Activated CD8-positive, alpha-beta memory T cell treated with anti-CD3 and anti-CD28 coated beads for 36 hours (primary cell): Measurements from ENCODE around the gene PRKAR1B. TPM values are rescaled to one million over a fixed set of nuclear protein-coding genes. Genes with fewer than 3 reads are reported as not detected.

Experiments used
- CTCF ChIA-PET: fragments of 350-600 bp; sonication (Branson Sonifier 250); formaldehyde crosslinking; loops from one replicate; lab custom pipeline; 2021; ENCODE audit warnings: antibody characterized with exemption; lab: Charles Lee
- POLR2A ChIA-PET: fragments of 350-600 bp; sonication (Branson Sonifier 250); formaldehyde crosslinking; loops from one replicate; lab custom pipeline; 2021; ENCODE audit warnings: antibody characterized with exemption; lab: Charles Lee
- total RNA-seq, 2 experiments: library from RNA; stranded (reverse); gene quantifications; one replicate each; pipeline ENCODE4 v1.2.3, GENCODE V29; 2021

Gene PRKAR1B
- total RNA-seq, 2 experiments from 2014 or later: 33.5 to 34.5 TPM

DNA sequence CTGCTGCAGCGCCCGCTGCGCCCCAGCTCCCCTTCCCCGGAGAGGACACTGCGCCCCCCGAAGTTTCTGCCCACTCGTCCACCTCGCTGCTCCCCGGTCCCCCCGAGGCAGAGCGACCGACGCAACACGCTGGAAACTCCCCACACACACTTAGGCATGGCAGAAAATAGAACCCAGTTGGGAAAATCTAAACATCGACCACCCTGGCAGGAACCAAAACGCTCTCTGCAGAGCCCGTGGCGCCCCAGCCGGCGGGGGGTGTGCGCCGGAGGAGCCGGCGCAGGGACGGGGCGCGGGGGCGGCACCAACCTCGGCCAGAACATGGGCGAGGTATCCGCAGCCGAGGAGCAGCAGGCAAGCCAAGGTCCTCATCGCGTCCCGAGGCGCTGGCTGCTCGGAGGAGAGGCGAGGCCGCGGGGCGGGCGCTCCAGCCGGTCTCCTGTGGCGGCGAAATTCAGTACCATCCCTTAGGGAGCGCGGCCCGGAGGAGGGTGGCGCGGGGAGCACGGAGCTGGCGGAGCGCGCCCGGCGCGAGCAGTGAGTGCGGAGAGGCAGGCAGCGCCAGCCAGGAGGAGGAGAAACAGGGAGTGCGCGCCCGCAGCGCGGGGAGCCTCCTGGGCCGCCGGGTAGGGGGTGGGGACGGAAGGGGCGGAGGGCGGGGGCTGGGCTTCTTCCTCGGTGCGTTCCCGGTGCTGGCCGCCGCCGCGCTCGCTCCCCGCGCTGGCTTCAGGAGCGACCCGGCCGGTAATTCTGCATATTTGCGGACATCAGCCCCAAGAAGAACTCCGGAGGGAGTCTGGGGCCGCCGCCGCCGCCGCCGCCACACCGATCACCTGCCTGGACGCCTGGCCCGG, 208.2 kb downstream of the PRKAR1B start:
- ChIA-PET POLR2A (no interaction called here), CTCF (interaction anchor here (1.1 kb wide), 1 partner anchor 86 kb away, joined by 3 read pairs; no protein-coding TSS in a partner anchor)

DNA sequence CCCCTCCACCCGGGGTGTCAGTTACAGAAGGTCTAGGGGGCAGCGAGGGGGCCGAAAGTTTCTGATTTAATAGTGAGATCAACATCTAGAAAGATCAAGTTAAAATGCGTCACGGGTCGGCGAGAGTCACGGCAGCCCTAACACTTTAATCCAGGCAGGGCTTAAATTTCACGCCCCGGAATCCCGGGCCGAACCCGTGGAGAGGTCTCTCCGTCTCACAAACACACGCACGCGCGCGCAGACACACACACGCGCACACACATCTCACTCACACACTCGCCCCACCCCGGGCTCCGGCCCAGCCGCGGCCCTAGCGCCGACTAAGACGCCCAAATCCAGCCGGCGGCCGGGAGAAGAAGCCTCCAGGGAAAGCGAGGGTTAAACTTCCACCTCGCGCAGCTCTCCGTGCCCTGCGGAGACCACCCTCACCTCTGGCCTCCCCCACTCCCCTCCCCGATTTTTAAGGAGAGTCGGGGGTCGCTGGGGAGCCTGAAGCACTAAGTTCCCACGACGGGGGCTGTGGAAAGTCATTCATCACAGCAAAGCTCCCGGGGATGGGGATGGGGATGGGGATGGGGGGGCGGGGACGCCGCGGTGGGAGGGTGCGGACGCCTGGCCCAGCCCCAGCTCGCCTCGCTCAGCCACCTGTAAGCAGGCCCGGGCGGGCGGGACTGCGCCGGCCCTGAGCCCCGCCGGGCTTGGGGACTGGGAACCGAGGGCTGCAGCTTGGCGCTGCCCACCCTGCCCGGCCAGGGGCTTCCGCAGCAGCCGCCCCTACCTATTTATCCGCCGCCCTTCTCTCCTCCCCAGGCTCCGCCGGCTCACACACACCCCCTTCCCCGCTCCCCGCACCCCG, 209.1 kb downstream of the PRKAR1B start:
- CTCF ChIA-PET: interaction anchor here (1.1 kb wide), 1 partner anchor 87 kb away, joined by 3 read pairs; no protein-coding TSS in a partner anchor
- POLR2A ChIA-PET: interaction anchor here (0.8 kb wide), 1 partner anchor 56 kb away, joined by 3 read pairs; no protein-coding TSS in a partner anchor

DNA sequence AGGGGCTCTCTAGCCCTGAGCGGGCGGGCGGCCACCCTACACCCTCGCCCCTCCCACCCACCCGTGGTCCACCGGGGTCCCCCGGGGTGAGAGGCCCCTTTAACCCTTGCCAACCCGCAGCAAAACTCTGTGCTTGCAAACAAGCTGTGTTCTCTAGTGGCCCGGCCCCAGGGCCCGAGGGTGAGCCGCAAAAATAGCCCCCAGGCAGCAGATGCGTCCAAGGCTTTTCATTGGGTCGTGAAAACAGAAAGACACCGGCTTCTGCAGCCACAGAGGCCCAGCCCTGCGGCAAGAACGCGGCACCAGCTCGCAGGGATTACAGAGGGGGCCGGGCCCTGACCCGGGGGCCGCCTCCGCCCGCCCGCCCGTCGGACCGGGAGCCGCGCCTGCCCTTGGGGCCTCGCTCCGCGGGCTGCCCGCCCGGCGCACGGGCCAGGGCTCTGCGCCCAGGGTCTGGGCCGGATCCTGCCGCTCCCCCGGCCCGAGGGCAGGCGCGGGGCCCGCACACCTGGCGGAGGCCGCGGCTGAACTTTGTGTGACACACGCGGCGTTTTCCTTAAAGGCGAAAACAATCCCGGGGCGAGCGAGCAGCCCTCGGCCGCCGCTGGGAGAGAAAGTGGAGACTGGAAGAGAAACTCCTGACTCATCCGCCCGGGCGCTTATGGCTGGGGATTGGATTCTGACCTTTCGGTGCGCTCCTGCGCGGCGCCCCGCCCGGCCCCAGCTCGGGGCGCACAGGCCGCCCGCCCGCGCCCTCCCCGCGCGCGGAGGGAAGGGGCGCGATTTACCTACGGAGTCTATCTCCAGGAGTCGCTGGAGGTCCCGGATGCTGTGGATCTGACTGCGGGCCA, 210.2 kb downstream of the PRKAR1B start:
- ChIA-PET CTCF (no interaction called here), POLR2A (interaction anchor here (0.5 to 0.8 kb wide), 2 partner anchors 57 to 118 kb away, joined by 3 read pairs; no protein-coding TSS in a partner anchor)

DNA sequence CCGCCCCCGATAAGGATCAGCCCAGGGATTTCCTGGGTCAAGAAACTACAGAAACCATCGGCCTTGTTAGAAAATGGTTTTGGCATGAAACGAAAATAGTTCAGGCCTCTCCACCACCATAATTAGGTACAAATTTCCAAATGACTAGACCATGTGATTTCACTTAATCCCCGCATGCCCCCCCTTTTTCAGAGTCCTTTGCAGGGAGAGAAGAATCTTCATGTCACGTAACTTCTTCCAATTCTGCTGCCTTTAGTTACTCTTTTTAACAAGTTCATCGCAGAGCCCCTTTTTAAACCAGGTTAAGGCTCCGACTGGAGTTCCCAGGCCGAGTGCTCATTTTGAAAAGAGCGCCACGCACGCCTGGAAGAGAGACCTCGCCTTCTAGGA, 210.9 kb downstream of the PRKAR1B start:
- POLR2A ChIA-PET: no interaction called here
- CTCF ChIA-PET: no interaction called here

DNA sequence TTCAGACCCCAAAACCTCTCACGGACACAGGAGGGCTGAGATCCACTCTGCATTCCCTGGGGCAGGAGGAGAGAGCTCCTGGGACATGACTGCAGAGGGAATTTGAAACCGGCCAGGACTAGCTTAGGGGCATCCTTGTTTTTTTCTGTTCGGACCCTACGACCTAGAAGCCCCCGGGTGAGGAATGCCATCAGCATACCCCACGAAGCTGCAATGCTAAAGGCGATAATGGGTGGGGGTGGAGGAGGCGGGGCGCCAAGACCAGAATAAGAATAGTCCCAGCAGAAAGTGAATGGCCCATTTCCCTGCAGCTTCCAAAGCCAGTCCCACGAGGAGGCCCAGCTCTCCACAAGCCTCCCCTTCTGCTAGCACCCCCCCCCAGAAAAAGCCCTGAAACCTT, 211.5 kb downstream of the PRKAR1B start:
- POLR2A ChIA-PET: no interaction called here

DNA sequence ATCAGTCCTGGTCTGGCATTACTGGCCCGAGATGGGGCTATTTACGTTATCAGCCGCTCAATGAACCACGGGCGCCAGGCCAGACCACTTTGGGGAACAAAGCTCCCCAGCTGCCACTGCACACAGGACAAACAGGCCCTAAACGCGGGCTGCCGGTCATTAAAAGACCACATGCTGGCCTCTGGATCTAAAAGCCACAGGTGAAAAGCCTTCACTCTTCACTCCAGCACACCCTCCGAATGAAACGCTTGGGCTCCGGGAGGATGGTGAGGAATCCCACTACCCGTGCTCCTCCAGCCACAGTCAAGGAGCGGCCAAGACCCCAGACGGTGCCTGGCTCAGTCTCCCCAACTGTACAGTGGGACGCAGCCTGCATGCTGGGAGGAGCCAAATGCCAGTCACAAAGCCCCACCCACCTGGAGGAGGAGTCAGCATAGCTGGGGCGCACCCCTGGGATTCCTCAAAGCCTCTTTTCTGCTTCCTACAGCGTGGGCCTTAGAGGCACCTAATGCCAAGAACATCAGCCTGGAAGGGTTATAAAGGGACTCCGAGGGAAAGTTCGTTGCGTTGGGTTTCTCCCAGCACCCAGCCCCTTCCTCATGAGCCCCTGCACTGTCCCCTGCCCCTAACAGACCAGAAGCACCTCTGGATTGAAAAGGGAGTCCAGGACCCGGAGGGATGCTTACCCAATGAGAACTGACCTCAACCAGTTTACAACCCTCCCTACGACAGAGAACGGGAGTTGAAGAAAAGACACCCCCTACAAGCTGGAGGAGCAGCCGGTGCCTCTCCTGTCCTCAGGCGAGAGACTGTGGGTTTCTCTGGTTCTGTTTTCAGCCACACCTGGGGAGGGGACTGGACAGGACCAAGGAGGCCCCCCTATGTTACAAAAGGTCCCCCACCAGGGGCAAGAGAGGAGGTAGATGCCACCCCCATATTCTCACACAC, 212.2 kb downstream of the PRKAR1B start:
- POLR2A ChIA-PET: no interaction called here

More for the DNA sequence above, 211.5 kb downstream of the PRKAR1B start:
- CTCF ChIA-PET: no interaction called here

DNA sequence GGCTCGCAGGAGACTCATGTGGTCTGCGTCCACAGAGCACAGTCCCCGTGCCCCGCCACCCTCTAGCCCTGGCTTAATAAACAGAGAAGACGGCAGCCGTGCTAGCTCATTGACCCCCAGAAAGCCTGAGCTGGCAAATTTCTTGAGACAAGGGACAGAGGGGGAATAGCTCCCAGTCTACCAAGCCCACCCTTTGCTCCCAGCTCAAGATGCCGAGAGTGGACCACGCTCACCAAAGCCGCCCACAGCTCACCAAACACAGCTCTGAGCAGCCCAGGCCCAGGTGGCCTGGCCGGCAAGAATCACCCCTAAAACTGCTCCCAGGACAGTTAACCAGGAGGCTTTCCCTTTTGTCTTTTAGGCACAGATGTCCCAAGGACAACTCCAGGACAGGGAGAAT, 212.8 kb downstream of the PRKAR1B start:
- CTCF ChIA-PET: interaction anchor here (0.9 to 1.6 kb wide), 5 partner anchors 9 to 181 kb away, joined by 3 to 4 read pairs (median 3); no protein-coding TSS in a partner anchor
- POLR2A ChIA-PET: interaction anchor here (0.7 kb wide), 1 partner anchor 90 kb away, joined by 3 read pairs; no protein-coding TSS in a partner anchor

More for the DNA sequence above, 212.2 kb downstream of the PRKAR1B start:
- CTCF ChIA-PET: interaction anchor here (1.2 to 1.6 kb wide), 3 partner anchors 8 to 97 kb away, joined by 3 to 4 read pairs (median 3); no protein-coding TSS in a partner anchor

DNA sequence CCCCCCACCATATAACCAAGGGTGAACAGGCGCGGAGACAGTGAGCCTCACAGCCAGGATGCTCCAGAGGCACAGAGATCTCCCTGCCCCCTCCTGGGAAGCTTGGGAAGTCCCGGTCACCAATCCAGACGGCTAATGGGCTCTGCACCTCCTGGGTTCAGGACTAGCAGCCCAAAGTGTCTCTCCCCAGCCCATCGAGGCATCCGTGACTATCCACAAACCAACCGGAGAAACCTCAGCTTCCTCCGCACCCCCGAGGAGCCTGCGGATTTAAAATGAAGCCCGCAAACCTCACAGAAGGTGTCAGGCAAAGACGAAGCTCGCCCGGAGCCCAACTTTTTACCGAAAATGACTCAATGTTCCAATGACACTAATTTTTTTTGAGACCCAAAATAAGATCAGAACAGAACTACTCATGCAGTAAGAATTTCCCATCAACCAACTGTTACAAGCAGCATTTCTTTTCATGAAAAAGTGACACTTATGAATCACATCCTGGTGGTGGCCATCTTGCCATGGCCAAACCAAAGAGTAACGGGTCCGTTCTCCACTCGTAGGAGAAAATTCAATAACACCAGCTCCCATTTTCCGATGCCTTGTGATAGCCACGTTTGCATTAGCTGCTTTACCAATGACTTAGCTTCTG, 213.4 kb downstream of the PRKAR1B start:
- ChIA-PET POLR2A (interaction anchor here (0.7 kb wide), 1 partner anchor 90 kb away, joined by 3 read pairs; no protein-coding TSS in a partner anchor), CTCF (interaction anchor here (0.6 to 1.6 kb wide), 6 partner anchors 9 to 240 kb away, joined by 3 to 4 read pairs (median 3); no protein-coding TSS in a partner anchor)

DNA sequence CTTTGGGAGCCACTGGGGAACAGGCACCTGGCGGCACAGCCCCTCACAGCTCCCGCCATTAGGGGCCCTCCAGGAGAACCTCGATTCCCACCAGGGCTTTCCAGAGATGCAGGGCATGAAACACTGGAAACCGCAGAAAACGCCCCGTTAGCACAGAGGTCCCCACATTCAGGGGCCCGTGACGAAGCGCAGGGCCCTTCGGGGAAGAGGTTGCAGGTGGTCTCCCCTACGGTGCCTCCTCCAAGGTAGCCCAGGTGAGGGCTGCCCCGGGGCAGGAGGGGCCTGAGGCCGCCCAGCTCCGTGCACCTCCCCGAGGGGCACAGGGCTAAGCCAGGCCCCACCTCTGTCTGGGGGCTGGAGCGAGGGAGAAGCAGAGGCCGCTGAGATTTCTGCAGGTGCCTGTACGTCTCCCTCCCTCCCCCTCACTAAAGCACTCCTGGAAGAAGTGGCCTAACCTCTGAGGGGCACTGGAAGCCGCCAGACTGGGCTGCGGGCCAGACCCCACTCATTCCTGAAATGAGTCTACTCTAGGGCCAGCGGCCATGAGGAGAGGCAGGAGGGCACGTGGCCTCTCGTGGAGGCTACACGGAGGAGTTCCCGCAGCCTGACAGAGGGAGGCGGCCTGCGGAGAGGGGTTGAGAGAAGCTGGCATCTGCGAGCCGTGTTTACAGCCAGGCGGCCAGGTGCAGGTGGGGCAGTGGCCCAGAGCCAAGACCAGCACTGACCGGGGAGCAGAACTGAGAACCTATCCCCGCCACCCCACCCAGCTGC, 214.4 kb downstream of the PRKAR1B start:
- POLR2A ChIA-PET: no interaction called here
- CTCF ChIA-PET: interaction anchor here (0.6 to 1.6 kb wide), 3 partner anchors 99 to 239 kb away, joined by 3 read pairs; no protein-coding TSS in a partner anchor

DNA sequence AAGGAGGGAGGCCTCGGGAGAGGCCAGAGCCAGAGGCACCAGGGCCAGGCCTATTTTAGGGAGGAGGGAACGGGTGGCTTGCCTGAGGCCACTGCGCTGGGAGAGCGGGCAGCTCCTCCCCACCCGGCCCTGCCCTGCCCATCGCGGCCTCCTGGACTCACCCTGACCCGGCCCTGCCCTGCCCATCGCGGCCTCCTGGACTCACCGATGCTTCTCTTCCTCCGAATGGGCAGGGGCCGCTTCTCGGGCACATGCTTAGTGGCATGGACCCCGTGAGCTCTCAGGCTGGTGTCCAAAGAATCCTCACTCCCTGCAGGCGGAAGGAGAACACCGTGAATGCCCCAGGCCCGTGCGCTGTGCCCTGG, 215.0 kb downstream of the PRKAR1B start:
- CTCF ChIA-PET: no interaction called here
- POLR2A ChIA-PET: no interaction called here

DNA sequence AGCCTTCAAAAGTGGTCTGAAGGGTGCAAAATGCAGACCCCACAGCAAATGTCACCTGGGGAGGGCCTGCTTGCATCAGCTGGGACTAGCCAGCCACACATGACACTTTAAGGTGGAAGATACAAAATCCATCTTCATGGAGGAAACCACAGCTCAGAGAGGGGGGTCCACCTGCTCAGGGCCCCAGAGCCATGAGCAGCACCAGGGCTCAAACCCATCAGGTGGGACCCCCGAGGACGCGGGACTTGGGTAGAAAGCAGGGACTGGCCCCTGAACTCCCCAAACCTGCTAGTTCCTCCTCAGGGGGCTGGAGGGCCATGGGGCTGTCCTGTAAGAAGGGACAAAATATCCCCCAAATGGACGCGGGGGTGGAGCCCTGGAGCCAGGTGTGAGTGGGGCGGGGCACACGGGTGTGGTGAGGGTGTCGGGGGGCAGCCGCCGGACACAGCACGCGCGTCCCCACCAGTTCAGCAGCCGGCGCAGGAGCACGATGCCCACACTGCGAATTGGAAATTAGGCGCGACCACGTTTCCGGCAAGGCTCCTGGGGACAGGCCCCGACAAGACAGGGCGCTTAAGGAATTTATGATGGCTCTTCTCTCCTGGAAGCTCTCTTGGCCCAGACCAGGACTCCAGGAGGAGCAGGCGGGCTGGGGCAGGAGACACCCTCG, 215.5 kb downstream of the PRKAR1B start:
- ChIA-PET CTCF (no interaction called here), POLR2A (no interaction called here)

DNA sequence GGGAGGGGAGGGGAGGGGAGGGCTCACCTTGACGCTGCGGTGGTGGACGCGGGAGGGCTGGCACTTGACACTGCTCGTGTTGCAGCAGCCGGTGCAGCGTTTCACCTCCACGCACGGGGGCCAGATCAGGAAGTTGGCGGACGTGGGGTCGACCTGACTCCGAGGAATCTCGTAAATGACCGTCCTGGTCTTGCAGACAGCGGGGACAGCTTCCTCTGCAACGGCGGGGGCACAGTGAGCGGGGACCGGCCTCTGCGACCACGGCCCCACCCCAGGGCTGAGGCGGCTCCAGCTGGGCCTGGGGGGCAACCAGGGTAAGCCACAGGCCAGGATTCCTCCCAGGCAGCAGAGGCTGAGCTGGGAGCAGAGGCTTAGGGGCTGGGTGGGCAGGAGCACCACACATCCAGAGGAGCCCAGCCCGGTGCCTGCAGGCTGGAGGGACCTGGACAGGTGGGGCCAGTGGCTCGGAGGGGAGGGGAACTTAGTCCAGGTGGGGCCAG, 216.2 kb downstream of the PRKAR1B start:
- ChIA-PET CTCF (no interaction called here), POLR2A (no interaction called here)

DNA sequence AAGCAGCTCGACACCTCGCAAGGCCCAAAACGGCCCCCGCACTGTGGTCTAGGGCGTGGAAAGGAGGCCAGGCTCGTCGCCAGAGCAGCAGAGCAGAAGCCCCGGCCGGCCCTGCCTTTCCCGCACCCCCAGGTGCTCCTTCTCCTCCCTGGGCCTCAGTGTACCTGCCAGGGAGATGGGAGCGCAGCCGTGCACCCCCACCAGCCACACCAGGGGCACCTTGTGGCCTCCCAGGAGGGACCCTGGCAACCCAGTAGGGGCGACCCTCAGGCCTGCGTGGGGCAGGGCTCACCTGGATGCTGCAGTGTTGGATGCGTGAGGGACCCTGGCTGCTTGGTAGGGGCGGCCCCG, 217.0 kb downstream of the PRKAR1B start:
- ChIA-PET POLR2A (no interaction called here), CTCF (no interaction called here)

DNA sequence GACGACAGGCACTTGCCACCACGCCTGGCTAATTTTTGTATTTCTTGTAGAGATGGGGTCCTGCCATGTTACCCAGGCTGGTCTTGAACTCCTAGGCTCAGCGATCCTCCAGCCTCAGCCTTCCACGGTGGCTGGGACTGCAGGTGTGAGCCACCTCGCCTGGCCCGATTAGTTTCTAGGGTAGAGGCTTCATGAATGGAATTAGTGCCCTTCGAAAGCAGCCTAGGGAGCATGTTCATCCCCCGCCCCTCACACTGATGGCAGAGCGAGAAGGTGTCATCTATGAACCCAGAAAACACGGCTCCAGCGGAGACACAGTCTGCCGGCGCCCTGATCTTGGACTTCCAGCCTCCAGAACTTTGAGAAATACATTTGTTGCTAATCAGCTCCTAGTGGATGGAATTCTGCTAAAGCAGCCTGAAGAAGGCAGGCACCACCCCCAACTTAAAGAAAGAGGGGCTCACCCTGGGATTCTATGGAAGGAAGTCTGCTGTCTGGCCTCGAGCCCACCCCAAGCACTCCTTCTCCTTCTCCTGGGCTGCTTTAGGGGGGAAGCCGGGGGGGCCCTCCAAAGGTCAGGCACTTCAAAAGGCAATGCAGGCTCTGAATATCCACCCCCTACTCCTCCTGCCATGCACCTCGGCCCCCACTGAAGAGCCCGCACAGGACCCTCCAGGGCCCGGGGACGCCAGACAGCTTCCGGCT, 217.5 kb downstream of the PRKAR1B start:
- POLR2A ChIA-PET: no interaction called here
- CTCF ChIA-PET: no interaction called here

DNA sequence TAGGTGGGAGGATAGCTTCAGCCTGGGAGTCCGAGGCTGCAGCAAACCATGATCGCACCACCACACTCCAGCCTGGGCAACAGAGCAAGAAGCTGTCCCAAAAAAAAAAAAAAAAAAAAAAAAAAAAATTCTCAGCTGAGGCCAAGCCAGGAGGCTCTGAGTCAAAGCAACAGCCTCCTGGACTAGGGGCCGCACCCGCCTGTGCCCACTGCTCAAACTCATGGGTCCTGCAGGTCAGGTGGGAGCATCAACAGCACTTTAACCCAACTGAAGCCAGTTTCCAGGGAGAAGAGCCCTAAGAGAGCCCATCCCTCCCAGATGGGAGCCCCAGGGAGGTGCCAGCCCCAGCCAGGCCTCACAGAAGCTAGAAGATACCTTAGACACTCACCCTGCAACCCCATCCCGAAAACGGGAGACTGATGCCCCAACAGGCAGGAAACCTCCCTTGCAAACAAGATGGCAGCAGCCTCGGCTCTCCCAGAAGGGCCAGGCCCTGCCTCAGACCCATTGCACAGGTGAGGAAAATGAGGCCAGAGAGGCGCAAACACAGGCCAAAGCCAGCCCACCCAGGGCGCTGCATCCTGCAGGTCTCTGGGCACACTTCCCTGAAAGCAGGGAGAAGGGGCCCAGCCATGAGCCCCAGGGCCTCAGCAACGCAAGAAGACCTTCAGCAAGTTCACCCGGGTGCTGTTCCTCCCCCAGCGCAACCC, 218.5 kb downstream of the PRKAR1B start:
- POLR2A ChIA-PET: no interaction called here
- CTCF ChIA-PET: no interaction called here
